Rectal smooth muscle tissue (tissue), 1 donor: Measurements from ENCODE around the gene KCNAB1.
"Not testable (repeated sequence)": the region's sequence is repeated elsewhere in the genome, so short reads cannot be mapped to it uniquely, and the experiment has no call there.

Experiments used
- H3K27ac ChIP-seq: one replicate; pipeline ENCODE4 v1.7.0; 2013; ENCODE audit warnings: low read depth, low read length, inconsistent platforms
- H3K27me3 ChIP-seq: one replicate; pipeline ENCODE4 v1.7.0; 2013; ENCODE audit warnings: low read length; ENCODE audit not compliant: control insufficient read depth, insufficient read depth
- H3K36me3 ChIP-seq: one replicate; pipeline ENCODE4 v1.7.0; 2013; ENCODE audit warnings: low read length; ENCODE audit not compliant: control insufficient read depth, insufficient read depth
- H3K4me1 ChIP-seq: one replicate; pipeline ENCODE4 v1.7.0; 2013; ENCODE audit warnings: low read length; ENCODE audit not compliant: control insufficient read depth, insufficient read depth
- H3K4me3 ChIP-seq: one replicate; pipeline ENCODE4 v1.7.0; 2013; ENCODE audit warnings: low read length
- H3K9ac ChIP-seq: one replicate; pipeline ENCODE4 v1.7.0; 2013; ENCODE audit warnings: low read length

KCNAB1 gene

DNA sequence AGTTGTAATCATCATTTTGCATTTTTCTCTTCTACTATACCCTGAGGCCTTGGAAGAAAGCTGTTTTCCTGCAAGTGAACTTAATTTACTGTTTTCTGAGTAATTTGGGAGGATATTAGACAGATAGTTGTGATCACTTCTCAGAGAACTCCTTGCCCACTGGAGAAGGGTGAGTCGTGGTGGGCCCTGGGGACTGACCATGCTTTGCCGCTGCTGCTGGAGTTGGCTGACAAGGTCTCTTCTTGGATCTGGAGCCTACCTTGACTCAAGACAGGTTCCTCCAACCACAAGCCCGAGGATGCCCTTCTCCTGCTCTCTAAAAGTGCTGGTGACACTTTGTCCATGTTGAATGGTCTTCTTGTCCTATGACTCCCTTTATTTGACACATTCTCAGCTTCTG, 68.4 kb downstream of the KCNAB1 start:
- Histone ChIP-seq H3K9ac (no peak overlapping the region), H3K27me3 (no peaks in the 10 kb centered on the region), H3K4me1 (no peaks in the 10 kb centered on the region), H3K36me3 (no peaks in the 10 kb centered on the region), H3K4me3 (no peak overlapping the region), H3K27ac (no peak overlapping the region)

DNA sequence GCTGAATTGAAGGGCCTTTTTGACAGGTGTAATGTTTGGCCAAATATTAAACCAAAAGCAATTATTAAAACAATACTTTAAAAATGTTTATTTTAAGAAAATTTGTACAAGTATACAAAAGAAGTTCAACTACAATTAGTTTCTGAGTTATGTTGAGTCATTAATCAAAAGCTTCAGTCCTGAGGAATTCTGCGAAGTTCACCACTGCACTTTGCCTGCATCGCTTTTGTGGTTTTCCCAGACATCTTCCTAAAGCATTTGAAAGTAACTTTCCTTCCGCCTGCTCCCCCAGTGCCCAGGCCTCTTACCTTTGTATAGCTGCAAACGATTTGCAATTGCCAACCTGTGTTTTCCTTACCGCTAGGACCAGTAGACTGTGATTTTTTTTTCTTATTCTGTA, 69.5 kb downstream of the KCNAB1 start:
- Histone ChIP-seq H3K27me3 (no peaks in the 10 kb centered on the region), H3K36me3 (no peaks in the 10 kb centered on the region), H3K4me3 (no peak overlapping the region), H3K27ac (no peak overlapping the region), H3K4me1 (no peaks in the 10 kb centered on the region), H3K9ac (no peak overlapping the region)

DNA sequence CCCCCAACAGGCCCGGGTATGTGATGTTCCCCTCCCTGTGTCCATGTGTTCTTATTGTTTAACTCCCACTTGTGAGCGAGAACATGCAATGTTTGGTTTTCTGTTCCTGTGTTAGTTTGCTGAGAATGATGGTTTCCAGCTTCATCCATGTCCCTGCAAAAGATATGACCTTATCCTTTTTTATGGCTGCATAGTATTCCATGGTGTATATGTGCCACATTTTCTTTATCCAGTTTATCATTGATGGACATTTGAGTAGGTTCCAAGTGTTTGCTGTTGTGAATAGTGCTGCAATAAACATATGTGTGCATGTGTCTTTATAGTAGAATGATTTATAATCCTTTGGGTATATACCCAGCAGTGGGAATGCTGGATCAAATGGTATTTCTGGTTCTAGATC, 74.6 kb downstream of the KCNAB1 start:
- H3K36me3 ChIP-seq, H3K27me3 ChIP-seq, H3K27ac ChIP-seq, H3K4me1 ChIP-seq, H3K9ac ChIP-seq, H3K4me3 ChIP-seq: not testable (repeated sequence)

DNA sequence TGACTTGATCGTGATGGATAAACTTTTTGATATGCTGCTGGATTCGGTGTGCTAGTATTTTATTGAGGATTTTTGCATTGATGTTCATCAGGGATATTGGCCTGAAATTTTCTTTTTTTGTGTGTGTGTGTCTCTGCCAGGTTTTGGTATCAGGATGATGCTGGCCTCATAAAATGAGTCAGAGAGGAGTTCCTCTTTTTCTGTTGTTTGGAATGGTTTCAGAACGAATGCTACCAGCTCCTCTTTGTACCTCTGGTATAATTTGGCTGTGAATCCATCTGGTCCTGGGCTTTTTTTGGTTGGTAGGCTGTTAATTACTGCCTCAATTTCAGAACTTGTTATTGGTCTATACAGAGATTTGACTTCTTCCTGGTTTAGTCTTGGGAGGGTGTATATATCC, 76.8 kb downstream of the KCNAB1 start:
- not testable (repeated sequence) for H3K27ac ChIP-seq, H3K4me1 ChIP-seq, H3K9ac ChIP-seq, H3K27me3 ChIP-seq, H3K4me3 ChIP-seq, H3K36me3 ChIP-seq

DNA sequence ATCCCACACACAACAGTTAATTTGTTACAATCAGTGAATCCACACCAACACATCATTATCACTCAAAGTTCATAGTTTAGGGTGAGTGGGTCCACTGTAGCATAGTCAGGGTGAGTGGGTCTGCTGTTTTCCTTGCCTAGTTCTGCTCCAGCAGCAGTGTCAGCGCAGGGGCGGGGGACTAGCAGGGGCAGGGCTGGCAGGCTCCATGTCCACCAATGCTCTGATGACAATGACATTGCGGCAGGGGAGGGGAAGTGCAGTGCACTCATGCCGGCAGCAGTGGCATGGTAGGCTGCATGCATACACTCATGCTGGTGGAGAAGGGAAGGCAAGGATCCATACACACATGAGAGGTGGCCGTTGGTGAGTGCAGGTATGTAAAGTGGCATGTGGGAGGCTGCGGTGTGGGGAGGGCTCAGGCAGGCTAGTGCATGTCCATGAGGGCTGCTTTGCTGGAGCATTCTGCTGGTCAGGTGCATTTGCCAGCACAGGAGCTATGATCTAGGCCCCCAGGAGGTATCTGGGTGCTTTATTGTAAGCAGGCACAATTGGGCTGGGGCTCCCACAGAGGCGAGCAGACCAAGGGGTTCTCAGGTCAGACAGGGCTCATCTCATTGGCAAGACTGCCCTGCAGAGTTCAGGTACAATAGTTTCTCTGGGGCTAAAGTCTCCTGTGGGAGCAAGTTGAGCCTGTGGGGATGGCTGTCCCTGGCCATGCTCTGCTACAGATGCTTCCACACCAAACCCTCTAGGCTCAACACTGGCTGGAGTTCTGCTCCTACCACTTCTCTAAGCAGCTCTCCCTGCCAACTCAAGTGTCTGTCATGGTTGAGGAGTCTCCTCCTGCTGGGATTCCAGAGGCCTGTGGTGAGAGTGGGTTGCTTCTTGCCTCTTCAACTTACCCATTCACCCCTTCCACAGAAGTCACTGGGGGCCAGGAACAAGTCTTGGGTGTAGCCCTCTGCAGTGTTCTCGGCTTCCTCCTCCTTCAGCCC, 81.3 kb downstream of the KCNAB1 start:
- H3K9ac ChIP-seq: no peak overlapping the region
- H3K27me3 ChIP-seq: no peaks in the 10 kb centered on the region
- H3K27ac ChIP-seq: no peak overlapping the region
- H3K36me3 ChIP-seq: no peaks in the 10 kb centered on the region
- H3K4me1 ChIP-seq: no peaks in the 10 kb centered on the region
- no peak overlapping the region for H3K4me3 ChIP-seq

DNA sequence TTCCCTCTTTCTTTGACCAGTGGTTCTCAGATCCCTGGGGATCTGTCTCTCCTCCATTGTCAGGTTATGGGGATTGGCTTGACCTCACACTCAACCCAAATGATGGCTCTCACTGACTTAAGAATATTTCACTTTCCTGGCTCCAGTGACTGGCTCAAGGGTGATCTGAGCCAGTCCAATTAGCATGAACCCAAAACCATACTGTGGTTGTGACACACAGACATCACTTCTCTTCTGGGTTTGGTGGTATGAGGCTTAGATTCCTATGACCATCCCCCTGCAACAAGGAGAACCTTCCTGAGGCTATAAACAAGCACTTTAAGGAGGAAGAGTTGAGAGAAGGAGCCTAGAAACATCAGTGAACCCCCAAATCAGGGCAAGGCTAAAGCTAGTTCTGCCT, 85.8 kb downstream of the KCNAB1 start:
- H3K36me3 ChIP-seq: no peaks in the 10 kb centered on the region
- H3K4me1 ChIP-seq: no peaks in the 10 kb centered on the region
- no peak overlapping the region for H3K27ac ChIP-seq
- no peaks in the 10 kb centered on the region for H3K27me3 ChIP-seq
- H3K4me3 ChIP-seq: no peak overlapping the region
- no peak overlapping the region for H3K9ac ChIP-seq

DNA sequence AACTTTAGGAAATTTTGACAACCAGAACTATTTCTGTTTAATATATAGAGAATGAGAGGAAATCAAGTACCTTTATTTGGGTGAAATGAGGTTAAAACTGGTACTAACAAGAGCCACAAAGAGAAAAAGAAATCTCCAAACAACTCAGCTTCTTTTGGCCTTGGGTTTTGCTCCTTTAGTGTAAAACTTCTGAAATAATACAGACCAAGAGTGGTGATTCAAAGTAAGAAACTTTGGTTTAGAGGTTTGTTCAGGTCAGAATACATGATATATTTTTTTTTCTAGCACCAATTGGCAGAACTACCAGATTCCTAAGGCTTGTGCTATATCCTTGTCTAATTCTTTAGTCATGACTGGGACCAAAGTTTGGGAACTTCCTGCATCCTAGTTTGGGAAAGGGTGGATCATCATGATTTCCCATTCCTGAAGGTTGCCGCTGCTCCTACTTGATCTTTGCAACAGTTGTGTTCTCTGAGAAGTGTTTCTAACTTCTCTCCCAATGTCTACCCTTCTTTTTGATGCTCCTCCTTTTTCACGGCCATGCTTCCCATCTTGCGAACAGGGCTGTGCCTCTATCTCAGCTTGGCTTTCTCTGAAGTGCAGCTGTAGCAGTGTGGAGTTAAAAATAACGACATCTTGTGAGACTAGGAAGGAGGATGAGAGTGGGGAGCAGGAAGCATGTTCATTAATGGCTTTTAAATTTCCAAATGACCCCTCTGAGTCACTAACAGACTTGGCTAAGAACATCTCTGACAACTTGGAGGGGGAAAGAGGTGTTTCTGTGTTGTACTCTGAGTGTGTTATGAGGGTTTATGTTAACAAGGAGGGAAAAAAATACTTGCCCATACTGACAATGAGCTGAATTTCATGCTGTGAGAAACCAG, 87.7 kb downstream of the KCNAB1 start:
- Histone ChIP-seq H3K27me3 (no peaks in the 10 kb centered on the region), H3K27ac (peak overlapping the region; percentile 4), H3K4me1 (no peaks in the 10 kb centered on the region), H3K4me3 (no peak overlapping the region), H3K36me3 (no peaks in the 10 kb centered on the region), H3K9ac (no peak overlapping the region)

DNA sequence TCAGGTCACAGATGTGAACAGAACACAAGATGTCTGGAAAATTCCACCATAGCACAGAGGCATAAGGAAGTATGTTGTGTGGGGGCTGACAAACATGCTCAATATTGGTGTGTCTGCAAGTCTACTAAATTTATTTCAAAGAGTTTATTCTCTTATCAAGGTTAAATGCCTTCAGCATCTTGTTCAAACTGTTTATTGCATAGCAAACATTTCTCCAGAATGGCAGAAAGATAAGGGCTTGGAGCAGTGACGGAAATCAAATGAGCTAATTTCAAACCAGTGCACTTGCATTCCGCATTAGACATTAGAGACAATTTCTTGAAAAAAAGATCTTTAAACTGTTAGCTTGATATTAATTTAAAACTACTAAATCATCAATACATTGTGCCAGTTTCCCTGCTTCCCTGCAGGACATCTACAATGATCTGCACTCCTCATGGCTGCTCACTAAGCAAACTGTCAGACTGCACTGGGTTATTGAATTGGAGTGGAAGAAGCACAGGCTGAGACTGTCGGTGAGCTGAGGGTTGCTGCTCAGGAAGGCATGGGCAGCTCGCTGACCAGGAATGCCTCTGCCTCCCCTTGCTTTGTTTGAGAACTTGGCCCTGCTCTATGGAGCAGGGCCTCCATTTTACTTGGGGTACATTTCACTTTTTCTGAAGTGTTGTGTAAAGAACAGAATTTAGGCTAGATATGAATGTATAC, 89.4 kb downstream of the KCNAB1 start:
- H3K4me3 ChIP-seq: no peak overlapping the region
- no peaks in the 10 kb centered on the region for H3K36me3 ChIP-seq
- no peak overlapping the region for H3K9ac ChIP-seq
- H3K27ac ChIP-seq: no peak overlapping the region
- H3K4me1 ChIP-seq: no peaks in the 10 kb centered on the region
- no peaks in the 10 kb centered on the region for H3K27me3 ChIP-seq

DNA sequence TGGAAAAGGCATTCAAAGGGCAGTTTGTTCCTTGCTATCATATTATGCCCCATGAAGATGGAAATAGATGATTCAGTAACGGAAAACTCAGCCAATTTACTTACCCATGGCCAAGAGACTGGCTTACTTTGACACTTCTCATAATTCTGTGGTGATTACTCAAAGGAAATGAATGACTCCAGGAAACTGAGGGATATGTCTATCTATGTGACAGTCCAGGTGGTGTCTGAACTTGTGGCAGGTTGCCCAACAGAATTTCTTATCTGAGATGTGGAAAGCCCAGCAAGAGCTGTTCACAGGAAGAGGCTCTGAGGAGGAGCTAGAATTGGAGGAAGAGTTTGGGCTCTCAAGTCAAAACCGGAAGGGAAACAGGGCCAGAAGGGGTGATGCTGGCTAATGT, 91.2 kb downstream of the KCNAB1 start:
- no peak overlapping the region for H3K4me3 ChIP-seq
- H3K36me3 ChIP-seq: no peaks in the 10 kb centered on the region
- H3K27me3 ChIP-seq: no peaks in the 10 kb centered on the region
- no peak overlapping the region for H3K9ac ChIP-seq
- no peak overlapping the region for H3K27ac ChIP-seq
- no peaks in the 10 kb centered on the region for H3K4me1 ChIP-seq

DNA sequence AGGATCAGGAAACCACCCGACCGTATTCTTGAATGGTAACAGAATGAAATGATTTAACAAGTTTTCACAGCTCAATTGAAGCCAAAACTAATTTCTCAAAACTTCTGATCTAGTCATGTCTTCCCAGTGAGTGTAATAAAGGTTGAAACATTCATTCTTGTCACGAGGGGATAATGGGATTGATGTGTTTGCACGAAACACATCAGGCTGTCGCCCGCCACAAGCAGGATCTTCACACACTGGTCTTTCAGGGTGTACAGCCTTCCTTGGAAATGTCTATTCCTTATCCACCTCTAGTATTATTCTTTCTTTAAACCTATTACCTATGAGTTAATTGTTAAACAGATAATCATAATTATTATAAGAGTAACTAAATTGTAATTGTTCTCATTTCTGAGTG, 94.3 kb downstream of the KCNAB1 start:
- Histone ChIP-seq H3K36me3 (no peaks in the 10 kb centered on the region), H3K9ac (no peak overlapping the region), H3K27ac (no peak overlapping the region), H3K4me1 (no peaks in the 10 kb centered on the region), H3K27me3 (no peaks in the 10 kb centered on the region), H3K4me3 (no peak overlapping the region)

DNA sequence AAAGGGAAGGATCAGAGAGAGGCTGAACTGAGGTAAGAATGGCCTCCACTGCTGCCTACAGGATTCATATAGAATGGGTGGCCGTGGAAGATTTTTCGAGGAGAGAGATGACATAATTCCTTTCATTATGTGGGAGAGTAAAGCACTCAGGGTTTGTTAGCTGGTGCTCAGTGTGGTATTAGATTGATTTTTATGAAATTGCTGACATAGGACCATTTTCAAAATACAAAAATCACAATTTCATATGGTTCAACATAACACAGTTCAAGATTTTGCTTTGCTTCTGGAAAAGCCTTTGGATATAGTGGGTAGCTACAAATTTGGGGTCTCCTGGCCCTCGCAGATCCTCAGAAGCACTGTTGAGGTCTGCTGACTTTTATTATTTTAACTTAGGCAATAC, 95.4 kb downstream of the KCNAB1 start:
- no peak overlapping the region for H3K9ac ChIP-seq
- no peaks in the 10 kb centered on the region for H3K36me3 ChIP-seq
- no peak overlapping the region for H3K27ac ChIP-seq
- no peaks in the 10 kb centered on the region for H3K27me3 ChIP-seq
- no peaks in the 10 kb centered on the region for H3K4me1 ChIP-seq
- no peak overlapping the region for H3K4me3 ChIP-seq

DNA sequence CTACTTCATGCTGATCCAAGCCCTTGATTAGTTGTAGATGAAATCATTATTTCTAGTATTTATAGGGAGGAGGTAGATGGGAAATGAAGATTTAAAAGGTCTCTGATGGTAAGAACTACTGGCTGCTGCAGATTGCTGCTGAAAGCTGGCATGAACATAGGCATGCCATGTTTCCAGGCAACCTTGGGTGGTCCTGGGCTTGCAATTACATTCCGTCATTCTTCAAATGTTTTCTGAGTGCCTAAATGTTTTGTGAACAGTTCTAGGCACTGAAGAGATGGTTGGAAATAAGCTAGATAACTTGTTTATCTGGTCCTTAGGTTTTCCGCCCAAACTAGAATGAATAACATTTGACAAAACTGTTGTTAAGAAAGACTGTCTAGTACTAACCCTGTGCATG, 95.8 kb downstream of the KCNAB1 start:
- no peaks in the 10 kb centered on the region for H3K36me3 ChIP-seq
- H3K4me1 ChIP-seq: no peaks in the 10 kb centered on the region
- H3K27me3 ChIP-seq: no peaks in the 10 kb centered on the region
- H3K27ac ChIP-seq: no peak overlapping the region
- no peak overlapping the region for H3K9ac ChIP-seq
- no peak overlapping the region for H3K4me3 ChIP-seq
